Loucy (cell line): ENCODE measurements around the gene C2CD3.

Experiments
- H2AFZ ChIP-seq: fragments of 200-600 bp; sonication (generic); 2 replicates; pipeline ENCODE4 v1.6.0; 2016; ENCODE audit warnings: antibody characterized with exemption, mild to moderate bottlenecking, low read length, moderate library complexity
- H3F3A ChIP-seq: fragments of 200-600 bp; 2 replicates; pipeline ENCODE4 v1.6.0; 2016; ENCODE audit warnings: antibody characterized with exemption, low read depth, mild to moderate bottlenecking
- H3K27me3 ChIP-seq: fragments of 200-600 bp; sonication (generic); 2 replicates; pipeline ENCODE4 v1.6.1; 2014; ENCODE audit warnings: low read length, mild to moderate bottlenecking; ENCODE audit not compliant: insufficient read depth, poor library complexity, severe bottlenecking
- H3K36me3 ChIP-seq: fragments of 200-600 bp; sonication (generic); 2 replicates; pipeline ENCODE4 v1.6.1; 2016; ENCODE audit warnings: low read length; ENCODE audit not compliant: insufficient read depth
- H3K4me1 ChIP-seq: fragments of 200-600 bp; sonication (generic); 2 replicates; pipeline ENCODE4 v1.5.1; 2014; ENCODE audit warnings: low read length, mild to moderate bottlenecking; ENCODE audit not compliant: insufficient read depth, poor library complexity, severe bottlenecking
- H3K4me2 ChIP-seq: fragments of 200-600 bp; sonication (generic); 2 replicates; pipeline ENCODE4 v1.6.0; 2014; ENCODE audit warnings: antibody characterized with exemption, low read length, low read depth, mild to moderate bottlenecking; ENCODE audit not compliant: poor library complexity, severe bottlenecking
- H3K4me3 ChIP-seq: fragments of 200-600 bp; sonication (generic); 2 replicates; pipeline ENCODE4 v1.5.1; 2014; ENCODE audit warnings: low read length, mild to moderate bottlenecking, mixed read lengths; ENCODE audit not compliant: poor library complexity, severe bottlenecking
- H3K79me2 ChIP-seq: fragments of 200-600 bp; sonication (generic); 2 replicates; pipeline ENCODE4 v1.6.1; 2014; ENCODE audit warnings: low read length; ENCODE audit not compliant: insufficient read depth
- H3K9ac ChIP-seq: fragments of 200-600 bp; sonication (generic); 2 replicates; pipeline ENCODE4 v1.6.0; 2014; ENCODE audit warnings: mild to moderate bottlenecking, low read depth, low read length, moderate library complexity; ENCODE audit not compliant: poor library complexity, severe bottlenecking
- H3K9me2 ChIP-seq: fragments of 200-600 bp; sonication (generic); replicated peaks from 2 replicates; pipeline ENCODE4 v1.6.1; 2016; ENCODE audit warnings: low read depth, low read length, mixed read lengths
- H3K9me3 ChIP-seq: fragments of 200-600 bp; sonication (generic); 2 replicates; pipeline ENCODE4 v1.6.1; 2014; ENCODE audit warnings: mild to moderate bottlenecking, antibody characterized with exemption, low read length, low read depth; ENCODE audit not compliant: insufficient read depth
- H4K20me1 ChIP-seq: fragments of 200-600 bp; sonication (generic); 2 replicates; pipeline ENCODE4 v1.6.0; 2014; ENCODE audit warnings: antibody characterized with exemption, low read length, mild to moderate bottlenecking; ENCODE audit not compliant: insufficient read depth, poor library complexity, severe bottlenecking
- EZH2phosphoT487 ChIP-seq: fragments of 200-600 bp; IDR thresholded peaks from 2 replicates; pipeline ENCODE4 v1.6.1; 2018; ENCODE audit warnings: antibody characterized with exemption, mild to moderate bottlenecking, moderate library complexity, borderline replicate concordance
- TF ChIP-seq, protein P1 (sequence below): fragments of 200-600 bp; sonication (generic); conservative IDR thresholded peaks from 2 replicates; pipeline ENCODE4 v1.5.1; 2014; ENCODE audit warnings: mild to moderate bottlenecking, antibody characterized with exemption, low read length

The C2CD3 gene

DNA sequence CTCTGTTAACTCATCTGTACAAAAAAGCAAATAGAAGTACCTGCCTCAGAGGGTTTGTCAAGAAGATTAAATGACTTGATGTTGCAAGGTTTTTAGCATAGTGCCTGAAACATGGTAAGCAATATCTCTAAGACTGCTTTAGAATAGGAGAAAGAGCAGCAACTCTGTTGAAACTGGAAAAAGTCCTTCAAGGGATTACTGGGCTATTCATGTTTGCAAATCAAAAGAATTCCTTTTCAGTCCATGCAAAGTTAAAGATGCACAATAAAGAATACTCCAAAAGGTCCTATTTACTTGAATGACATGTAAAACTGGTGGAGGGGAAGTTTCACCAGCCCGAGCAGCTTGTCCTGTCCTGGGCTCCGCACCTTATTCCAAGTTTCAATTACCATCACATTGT is 70.6 kb downstream of the C2CD3 start:
- no peak overlapping the region for H3K9ac ChIP-seq
- no peaks in the 10 kb centered on the region for H3K9me2 ChIP-seq
- H3K4me3 ChIP-seq, result no peak overlapping the region
- H3K4me2 ChIP-seq, result no peak overlapping the region
- no peaks in the 10 kb centered on the region for H3K79me2 ChIP-seq
- no peak for TF ChIP-seq EZH2phosphoT487
- TF ChIP-seq, protein P1, sequence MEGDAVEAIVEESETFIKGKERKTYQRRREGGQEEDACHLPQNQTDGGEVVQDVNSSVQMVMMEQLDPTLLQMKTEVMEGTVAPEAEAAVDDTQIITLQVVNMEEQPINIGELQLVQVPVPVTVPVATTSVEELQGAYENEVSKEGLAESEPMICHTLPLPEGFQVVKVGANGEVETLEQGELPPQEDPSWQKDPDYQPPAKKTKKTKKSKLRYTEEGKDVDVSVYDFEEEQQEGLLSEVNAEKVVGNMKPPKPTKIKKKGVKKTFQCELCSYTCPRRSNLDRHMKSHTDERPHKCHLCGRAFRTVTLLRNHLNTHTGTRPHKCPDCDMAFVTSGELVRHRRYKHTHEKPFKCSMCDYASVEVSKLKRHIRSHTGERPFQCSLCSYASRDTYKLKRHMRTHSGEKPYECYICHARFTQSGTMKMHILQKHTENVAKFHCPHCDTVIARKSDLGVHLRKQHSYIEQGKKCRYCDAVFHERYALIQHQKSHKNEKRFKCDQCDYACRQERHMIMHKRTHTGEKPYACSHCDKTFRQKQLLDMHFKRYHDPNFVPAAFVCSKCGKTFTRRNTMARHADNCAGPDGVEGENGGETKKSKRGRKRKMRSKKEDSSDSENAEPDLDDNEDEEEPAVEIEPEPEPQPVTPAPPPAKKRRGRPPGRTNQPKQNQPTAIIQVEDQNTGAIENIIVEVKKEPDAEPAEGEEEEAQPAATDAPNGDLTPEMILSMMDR, result no peak
- no peak overlapping the region for H2AFZ ChIP-seq
- no peaks in the 10 kb centered on the region for H3F3A ChIP-seq
- H3K4me1 ChIP-seq, result no peaks in the 10 kb centered on the region
- no peaks in the 10 kb centered on the region for H3K27me3 ChIP-seq
- no peaks in the 10 kb centered on the region for H3K9me3 ChIP-seq
- H4K20me1 ChIP-seq, result no peaks in the 10 kb centered on the region
- peaks cover 70% of the 10 kb centered on the region; the same call in 1 of the 2 replicates for H3K36me3 ChIP-seq

DNA sequence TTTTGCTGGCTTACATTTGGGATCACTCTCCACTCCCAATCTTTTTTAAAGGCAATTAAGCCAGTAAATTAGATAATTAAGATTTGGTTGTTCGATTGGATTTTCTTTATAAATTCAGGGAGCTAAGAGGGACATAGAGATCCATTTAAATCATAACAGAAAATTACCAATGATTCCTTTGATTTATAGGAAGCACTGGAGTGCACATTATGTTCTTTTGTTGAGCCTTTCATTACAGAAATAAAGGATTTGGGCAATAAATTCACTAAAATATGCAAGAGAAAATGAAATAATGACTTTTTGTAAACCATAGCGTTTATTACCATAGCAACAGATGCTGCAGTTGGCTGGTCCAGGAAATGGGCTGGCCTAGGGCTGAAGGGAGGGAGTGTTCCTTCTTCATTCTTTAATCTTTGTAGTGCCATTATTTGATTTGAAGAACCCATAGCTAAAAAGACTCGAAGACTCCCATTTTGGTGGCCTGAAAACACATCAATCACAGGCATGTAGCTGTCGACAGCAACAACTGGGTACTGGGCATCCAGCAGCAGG is 73.0 kb downstream of the C2CD3 start:
- Histone ChIP-seq H3K4me2 (no peak overlapping the region), H3K9ac (no peak overlapping the region), H3K27me3 (no peaks in the 10 kb centered on the region), H4K20me1 (no peaks in the 10 kb centered on the region), H3K9me3 (no peaks in the 10 kb centered on the region), H2AFZ (no peak overlapping the region), H3K79me2 (no peaks in the 10 kb centered on the region), H3F3A (no peaks in the 10 kb centered on the region), H3K36me3 (peaks cover 73% of the 10 kb centered on the region; the same call in 1 of the 2 replicates), H3K9me2 (no peaks in the 10 kb centered on the region), H3K4me3 (no peak overlapping the region), H3K4me1 (no peaks in the 10 kb centered on the region)
- TF ChIP-seq EZH2phosphoT487, result no peak
- TF ChIP-seq, protein P1, result no peak

DNA sequence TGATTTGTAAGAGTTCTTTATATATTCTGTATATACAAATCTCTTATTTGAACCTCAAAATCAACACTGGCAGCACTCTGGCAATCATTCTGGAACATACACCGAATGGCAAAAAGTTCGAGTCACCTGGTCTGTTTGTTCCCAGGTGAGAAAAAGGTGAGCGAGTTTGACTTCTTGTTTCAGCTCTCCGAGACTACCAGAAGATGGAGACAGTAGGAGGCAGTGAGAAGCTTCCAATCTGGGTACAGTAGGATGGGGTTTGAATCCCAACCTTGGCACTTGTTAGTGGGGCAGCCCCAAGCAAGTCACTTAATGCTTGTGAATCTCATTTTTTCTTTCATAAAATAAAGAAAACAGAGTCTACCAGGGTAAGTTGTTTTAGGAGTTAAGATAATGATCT is 76.4 kb downstream of the C2CD3 start:
- peaks cover 6% of the 10 kb centered on the region for H3K4me1 ChIP-seq
- peaks cover 65% of the 10 kb centered on the region; the same call in 1 of the 2 replicates for H3K36me3 ChIP-seq
- no peak overlapping the region for H3K4me2 ChIP-seq
- H3K4me3 ChIP-seq, result no peak overlapping the region
- no peaks in the 10 kb centered on the region for H3K79me2 ChIP-seq
- no peaks in the 10 kb centered on the region for H3K9me2 ChIP-seq
- no peaks in the 10 kb centered on the region for H3K9me3 ChIP-seq
- no peak overlapping the region for H3K9ac ChIP-seq
- no peaks in the 10 kb centered on the region for H4K20me1 ChIP-seq
- no peaks in the 10 kb centered on the region for H3F3A ChIP-seq
- no peak for TF ChIP-seq EZH2phosphoT487
- TF ChIP-seq, protein P1, result no peak
- no peaks in the 10 kb centered on the region for H3K27me3 ChIP-seq
- no peak overlapping the region for H2AFZ ChIP-seq
